ENCODE data around the gene SRF.

Gene SRF

DNA sequence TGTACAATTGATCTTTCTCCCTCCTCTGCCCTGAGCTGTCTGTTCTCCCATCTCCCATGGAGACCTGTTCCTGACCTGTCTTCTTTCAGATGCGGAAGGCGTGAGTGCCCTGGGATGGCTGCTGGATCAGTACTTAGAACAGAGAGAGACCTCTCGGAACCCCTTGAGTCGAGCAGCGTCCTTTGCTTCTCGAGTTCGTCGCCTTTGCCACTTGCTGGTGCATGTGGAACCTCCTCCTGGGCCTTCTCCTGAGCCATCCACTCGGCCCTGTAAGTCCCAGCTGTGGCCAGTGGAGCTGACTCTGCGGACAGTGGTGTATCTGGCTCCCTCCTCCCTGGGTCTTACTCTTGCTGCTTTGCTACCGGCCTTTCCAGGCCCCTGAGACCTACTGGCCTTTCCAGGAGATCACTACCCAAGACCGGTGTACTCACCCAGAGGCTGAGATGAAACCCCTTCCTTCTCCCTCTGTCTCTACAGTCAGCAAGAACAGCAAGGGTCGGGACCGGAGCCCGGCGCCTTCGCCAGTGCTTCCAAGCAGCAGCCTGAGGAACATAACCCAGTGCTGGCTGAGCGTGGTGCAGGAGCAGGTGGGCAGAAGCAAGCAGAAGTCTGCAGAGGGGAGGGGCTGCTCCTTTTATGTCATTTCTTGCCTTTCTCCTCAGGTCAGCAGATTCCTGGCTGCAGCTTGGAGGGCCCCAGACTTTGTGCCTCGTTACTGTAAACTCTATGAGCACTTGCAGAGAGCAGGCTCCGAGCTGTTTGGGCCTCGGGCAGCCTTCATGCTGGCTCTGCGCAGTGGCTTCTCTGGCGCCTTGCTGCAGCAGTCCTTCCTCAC, 33.4 kb downstream of the SRF start:
- intact Hi-C loops (cut with DNase I): no loop called here
- DNase-seq: peak in 1 of 10 donors; percentile 49

DNA sequence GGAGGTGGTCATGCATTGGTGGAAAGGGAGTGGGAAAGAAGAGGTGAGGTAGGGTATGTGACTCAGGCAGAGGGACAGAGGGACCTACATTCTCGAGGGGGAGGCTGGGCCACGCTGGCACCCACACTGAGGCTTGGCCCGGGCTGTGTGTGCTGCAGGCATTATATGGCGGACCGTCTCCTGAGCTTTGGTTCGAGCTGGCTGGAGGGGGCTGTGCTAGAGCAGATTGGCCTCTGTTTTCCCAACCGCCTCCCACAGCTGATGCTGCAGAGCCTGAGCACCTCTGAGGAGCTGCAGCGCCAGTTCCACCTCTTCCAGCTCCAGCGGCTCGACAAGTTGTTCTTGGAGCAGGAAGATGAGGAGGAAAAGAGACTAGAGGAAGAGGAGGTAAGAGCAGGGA, 34.8 kb downstream of the SRF start:
- intact Hi-C loops (cut with DNase I): no loop called here

DNA sequence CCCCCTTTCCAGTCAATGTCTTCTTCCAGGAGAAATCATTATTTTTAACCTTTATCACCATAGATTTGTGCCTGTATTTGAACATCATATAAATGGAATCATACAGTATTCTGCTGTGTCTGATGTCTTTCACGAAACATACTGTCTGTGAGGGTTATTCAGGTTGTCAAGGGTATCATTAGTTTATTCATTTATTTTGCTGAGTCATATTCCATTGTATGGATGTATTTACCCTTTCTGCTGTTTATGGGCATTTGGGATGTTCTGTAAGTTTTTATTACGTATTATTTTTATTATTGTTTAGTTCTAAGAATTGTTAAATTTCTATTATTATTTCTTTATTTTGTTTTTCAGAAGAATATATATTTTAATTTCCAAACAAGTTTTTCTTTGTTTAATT, 36.2 kb downstream of the SRF start:
- intact Hi-C loops (cut with DNase I): no loop called here
- DNase-seq: no peak

More for the DNA sequence above, 34.8 kb downstream of the SRF start:
- peak in 1 of 10 donors; percentile 50 for DNase-seq

DNA sequence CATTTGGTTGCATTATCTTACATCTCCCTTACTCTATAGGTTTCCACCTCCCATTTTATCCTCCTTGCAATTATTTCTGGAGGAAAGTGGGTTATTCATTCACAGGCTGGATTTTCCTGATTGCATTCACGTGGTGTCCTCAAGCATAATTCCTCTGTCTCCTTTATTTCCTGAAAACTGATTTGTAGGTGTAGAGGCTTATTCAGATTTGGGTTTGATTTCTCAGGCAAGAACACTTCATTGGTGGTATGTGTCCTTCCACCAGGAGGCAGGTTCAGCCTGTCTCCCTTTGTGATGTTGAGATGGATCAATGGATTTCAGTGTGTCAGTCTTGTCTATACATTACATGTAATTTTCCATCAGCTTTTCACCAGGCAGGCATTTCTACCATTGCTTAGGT, 40.9 kb downstream of the SRF start:
- intact Hi-C loops (cut with DNase I): no loop called here
- no peak for DNase-seq

DNA sequence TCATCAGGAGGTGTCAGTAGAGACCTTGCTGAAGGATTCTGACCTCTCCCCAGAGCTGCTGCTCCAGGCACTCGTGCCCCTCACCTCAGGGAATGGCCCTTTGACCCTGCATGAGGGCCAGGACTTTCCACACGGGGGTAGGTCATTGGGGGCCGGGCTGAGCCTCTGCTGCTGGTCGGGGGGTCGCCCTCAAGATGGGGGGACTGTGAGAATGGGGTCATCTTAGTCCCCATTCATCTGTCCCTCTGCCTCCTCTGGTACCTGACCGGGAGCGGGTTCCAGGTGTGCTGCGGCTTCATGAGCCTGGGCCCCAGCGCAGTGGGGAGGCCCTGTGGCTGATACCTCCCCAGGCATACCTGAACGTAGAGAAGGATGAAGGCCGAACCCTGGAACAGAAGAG, 42.4 kb downstream of the SRF start:
- peak in 1 of 10 donors; percentile 37 for DNase-seq
- intact Hi-C loops (cut with DNase I): no loop called here

DNA sequence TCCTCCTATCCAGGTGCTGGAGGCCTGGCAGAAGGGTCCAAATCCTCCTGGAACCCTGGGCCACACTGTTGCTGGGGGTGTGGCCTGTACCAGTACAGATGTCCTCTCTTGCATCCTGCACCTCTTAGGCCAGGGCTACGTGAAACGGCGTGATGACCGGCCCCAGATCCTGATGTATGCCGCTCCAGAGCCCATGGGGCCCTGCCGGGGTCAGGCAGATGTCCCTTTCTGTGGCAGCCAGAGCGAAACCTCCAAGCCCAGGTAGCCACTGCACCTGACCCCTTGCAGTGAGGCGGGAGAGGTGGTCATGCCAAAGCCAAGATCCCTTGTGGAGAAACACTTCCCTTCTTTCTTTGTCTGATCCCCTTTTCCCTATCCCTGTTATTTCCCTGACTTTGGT, 44.0 kb downstream of the SRF start:
- intact Hi-C loops (cut with DNase I): no loop called here
- peak in 2 of 10 donors; percentile 43 to 52 for DNase-seq

DNA sequence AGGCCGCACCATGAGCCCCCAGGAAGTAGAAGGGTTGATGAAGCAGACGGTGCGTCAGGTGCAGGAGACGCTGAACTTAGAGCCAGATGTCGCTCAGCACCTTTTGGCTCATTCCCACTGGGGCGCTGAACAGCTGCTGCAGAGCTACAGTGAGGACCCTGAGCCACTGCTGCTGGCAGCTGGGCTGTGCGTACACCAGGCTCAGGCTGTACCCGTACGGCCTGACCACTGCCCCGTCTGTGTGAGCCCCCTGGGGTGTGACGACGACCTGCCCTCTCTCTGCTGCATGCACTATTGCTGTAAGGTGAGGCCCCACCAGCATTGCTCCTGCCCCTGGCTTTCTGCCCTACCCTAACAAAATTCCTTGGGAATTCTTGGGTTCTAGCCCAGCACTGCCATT, 45.1 kb downstream of the SRF start:
- intact Hi-C loops (cut with DNase I): no loop called here
- peak in 2 of 10 donors; percentile 17 to 73 for DNase-seq

DNA sequence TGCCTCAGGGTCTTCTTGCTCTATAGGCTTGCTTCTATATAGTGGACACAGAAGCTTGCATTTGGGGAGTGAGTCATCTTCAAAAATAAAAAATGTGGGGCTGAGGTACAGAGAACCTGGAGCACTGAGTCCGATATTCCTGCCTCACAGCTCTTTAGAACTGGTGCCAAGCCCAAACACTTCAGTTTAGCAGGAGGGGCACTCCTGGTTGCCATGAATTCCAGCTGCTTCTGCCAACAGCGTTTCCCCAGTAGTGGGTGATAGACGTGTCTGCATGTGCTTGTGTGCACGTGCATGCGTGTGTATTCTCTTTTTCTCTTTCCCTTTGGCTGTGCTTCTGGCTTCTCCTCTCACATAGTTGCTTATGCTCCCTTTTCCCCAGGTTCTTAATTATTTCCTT, 46.3 kb downstream of the SRF start:
- no peak for DNase-seq
- intact Hi-C loops (cut with DNase I): no loop called here

DNA sequence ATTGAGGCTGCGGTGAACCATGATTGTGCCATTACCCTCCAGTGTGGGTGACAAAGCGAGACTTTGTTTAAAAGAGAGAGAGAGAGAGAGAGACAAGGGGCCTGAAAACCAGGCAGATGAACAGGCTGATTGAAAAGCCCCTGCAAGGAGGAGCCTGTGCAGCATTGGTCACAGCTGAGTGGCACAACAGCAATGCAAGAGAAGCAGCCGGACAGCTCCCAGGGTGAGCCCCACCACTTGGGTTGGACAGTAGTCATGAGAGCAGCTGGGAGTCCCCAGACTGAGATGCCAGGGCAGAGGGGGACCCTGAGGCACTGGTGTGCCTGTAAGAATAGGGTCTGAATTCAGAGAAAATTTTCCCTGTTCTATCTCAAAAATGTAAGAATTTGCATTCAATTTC, 48.0 kb downstream of the SRF start:
- peak in 2 of 10 donors; percentile 41 to 82 for DNase-seq
- intact Hi-C loops (cut with DNase I): no loop called here

DNA sequence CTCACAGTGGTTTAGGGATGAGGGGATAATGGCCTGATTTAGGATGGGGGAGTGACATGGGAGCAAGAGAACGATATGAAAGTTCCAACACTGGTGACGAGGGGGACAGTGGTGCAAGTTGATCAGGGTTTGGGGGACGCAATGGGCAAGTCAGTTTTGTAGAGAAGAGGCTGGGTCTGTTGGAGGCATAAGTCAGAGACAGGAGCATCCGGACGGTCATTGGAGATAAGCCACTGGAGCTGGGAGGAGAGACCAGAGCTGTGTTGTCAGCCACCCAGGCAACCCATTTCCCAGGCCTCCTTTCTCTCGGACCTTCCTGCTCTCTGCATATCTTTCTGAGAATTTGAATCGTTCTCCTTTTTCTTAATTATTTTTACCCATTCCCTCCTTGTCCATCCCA, 48.7 kb downstream of the SRF start:
- intact Hi-C loops (cut with DNase I): no loop called here
- DNase-seq: peak in 1 of 10 donors; percentile 12

DNA sequence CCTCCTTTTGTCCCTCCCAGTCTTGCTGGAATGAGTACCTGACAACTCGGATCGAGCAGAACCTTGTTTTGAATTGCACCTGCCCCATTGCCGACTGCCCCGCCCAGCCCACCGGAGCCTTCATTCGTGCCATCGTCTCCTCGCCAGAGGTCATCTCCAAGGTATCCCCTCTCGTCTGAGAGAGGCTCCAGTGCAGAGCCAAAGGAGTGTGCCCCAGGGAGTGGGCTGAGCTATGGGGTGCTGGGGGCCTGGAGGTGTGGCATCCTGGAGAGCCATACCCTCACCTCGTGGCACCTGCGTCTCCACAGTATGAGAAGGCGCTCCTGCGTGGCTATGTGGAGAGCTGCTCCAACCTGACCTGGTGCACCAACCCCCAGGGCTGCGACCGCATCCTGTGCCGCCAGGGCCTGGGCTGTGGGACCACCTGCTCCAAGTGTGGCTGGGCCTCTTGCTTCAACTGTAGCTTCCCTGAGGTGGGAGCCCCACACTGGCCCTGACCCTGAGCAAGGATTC, 49.4 kb downstream of the SRF start:
- intact Hi-C loops (cut with DNase I): no loop called here
- peak in 3 of 10 donors; percentile 69 to 84 (median 77) for DNase-seq

DNA sequence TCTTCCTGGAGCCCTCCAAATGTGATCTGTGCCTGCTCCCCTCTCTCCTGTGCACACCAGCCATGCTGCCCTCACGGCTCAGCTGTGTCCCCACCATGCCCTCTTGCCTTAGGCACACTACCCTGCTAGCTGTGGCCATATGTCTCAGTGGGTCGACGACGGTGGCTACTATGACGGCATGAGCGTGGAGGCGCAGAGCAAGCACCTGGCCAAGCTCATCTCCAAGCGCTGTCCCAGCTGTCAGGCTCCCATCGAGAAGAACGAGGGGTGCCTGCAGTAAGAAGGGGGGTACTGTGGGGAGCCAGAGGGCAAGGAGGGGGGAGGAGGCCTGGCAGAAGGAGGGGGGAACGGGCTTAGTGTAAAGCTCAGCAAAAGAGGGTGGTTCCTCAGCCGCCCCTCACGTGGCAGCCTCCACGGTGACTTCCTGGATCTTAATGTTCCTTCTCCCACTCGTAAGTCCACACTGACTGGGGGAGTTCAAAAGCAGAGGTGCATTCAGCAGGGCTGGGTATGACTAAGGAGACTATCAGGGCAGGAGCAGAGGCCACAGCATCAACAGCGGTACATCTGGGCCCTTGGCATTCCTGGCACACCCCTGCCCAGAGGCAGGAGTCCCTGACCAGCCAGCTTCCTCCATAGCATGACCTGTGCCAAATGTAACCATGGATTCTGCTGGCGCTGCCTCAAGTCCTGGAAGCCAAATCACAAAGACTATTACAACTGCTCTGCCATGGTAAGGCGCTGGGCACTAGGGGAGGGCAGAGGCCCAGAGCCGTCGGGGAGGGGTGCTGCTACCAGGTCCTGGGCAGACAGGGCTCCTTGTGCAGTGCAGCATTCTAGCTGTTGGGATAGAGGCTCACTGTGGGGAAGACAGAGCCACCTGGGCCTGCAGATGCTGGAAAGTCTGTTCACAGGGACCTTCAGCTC, 50.2 kb downstream of the SRF start:
- intact Hi-C loops (cut with DNase I): no loop called here
- peak in 2 of 10 donors; percentile 35 to 75 for DNase-seq

DNA sequence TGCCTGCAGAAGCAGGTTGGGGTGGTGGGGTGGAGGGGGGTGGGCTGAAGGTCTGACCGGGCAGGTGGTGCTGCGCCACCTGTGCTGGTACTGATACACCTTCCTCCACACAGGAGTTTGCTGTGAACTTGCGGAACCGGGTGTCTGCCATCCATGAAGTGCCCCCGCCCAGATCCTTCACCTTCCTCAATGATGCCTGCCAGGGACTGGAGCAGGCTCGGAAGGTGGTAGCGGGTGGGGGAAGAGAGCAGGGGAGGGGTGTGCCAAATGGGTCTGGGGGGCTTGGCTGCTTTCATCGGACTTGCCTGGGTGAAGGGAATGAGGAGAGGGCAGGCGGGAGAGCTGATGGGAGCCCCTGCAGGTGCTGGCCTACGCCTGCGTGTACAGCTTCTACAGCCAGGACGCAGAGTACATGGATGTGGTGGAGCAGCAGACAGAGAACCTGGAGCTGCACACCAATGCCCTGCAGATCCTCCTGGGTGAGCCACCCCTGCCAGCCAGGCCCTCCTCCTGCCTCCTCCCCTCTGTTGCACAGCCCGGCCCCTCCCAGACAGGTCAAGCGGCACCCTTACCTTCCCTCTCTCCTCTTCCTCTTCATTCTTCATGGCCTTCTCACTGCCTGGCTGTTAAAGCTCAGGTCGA, 51.5 kb downstream of the SRF start:
- DNase-seq: peak in 1 of 10 donors; percentile 59

DNA sequence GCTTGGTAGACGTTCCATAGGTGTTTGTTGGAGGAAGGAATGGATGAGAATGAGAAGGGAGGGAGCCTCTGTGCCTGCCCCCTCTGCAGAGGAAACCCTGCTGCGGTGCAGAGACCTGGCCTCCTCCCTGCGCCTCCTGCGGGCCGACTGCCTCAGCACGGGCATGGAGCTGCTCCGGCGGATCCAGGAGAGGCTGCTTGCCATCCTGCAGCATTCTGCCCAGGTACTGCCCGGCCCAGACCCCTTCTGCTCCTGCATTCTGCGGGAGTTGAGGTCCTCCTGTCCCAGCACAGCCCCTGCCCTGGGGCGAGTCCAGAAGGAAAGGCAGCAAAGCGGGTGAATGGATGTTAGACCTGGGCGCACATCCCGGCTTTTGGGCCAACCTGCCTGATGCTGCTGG, 52.1 kb downstream of the SRF start:
- intact Hi-C loops (cut with DNase I): no loop called here
- DNase-seq: peak in 1 of 10 donors; percentile 40

More for the DNA sequence above, 51.5 kb downstream of the SRF start:
- intact Hi-C loops (cut with DNase I): no loop called here

DNA sequence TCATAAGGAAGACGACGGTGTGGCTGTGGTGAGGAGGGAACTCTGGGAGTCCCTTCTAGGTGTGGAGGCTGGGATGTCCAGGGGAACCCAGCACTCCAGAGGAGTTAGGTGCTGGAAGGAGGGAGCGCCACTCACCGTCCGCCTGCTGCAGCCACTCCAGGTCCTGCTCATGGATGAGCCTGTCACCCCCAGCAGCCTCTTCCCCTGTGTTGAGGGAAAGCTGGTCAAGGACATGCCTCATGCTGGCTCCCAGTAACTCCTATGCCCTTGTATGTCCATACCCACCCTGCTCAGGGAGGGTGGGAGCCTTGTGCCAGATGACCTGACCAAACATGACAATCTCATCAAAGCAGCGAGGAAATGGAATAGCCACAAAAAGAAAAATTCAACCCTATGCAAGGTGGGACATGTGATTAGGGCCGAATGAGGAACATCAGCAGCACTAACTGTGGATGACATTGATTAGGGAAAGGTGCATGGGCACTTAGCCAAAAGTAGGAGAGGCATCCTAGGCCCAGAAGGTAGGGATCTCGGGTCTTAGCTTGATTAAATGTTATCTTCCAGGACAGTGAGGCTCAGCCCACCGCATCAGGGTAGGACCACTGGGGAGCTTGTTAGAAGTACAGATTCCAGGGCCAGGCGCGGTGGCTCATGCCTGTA, 55.3 kb downstream of the SRF start:
- DNase-seq: peak in 1 of 10 donors; percentile 49

DNA sequence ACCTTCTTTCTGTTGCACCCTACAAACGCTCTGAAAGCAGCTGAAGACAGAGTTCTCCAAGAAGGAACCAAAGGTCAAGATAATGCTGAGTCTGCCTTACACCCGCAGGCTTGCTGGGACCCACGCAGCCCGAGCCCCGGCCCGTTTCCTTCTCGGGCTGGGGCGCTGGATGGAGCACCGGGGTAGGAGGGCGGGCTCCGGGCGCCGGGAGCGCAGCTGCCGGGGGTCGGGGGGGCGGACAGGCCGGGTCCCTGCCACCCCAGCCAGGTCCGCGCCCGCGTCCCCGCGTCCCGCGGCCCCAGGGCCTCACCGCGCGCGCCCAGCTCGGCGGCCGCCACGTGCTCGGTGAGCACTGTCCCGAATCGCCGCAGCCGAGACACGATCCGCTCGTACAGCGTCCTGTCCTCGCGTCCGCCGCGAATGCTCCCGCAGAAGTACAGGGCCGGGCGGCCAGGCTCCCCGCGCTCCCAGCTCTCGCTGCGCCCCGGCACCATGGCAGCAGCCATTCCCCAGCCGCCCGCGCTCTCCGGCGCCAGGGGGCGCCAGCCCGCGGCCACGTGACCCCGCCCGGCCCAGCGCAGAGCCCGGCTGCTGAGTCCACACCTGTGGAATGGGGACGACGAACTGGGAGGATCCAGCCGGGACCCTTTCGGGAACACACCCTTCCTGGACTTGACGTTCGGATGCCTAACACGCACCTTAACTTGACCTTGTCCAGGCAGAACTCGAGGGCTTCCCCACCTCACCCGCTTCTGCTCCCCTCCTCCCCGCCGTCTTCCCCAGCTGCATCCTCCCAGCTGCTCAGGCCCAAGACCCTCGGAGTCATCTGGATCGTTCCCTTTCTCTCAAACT, 58.1 kb downstream of the SRF start, which contains the start of gene DNPH1:
TSS of gene DNPH1 (minus strand) at position 531 of the 852 bp plus-strand sequence. CDS start at position 506, 25 bp downstream.
- intact Hi-C loops (cut with DNase I): no loop called here

More for the DNA sequence above, 55.3 kb downstream of the SRF start:
- intact Hi-C loops (cut with DNase I): no loop called here

DNA sequence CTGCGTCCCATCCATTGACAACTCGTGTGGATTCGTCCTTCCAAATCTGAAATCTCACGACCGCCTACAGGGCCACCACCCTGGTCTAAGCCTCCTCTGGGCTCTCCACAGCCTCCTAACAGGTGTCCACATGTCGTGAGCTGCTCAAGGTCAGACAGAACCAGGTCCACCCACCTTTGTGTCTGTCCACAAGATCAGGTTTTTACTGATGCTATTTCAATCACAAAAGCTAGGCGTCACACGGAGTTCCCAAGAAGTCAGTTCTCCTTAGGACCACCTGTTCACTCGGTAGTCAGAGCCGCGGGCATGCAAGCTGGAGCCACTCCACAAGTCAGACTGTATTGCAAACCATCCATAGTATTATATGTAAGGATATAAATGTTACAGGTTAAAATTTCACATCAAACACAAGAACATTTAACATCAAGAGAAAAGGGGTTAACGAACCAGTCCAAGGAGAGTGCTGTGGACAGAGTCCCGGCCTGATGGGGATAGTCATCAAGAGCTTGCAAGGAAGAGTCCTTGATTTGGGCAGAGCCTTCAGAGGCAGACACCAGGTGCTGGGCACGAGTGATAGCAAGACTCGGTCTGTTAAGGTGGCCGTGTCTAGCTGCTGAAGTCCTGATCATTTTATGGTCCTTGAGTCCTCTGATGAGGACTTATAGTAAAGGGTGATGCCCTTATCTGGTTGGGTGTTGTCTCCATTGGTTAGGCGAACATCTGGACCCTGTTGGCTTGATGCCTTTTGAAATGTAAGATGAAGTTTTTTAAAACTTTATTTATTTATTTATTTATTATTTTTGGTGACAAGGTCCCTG, 58.9 kb downstream of the SRF start:
- intact Hi-C loops (cut with DNase I): no loop called here
- DNase-seq: peak in 1 of 10 donors; percentile 39

More for the DNA sequence above, 58.1 kb downstream of the SRF start, which contains the start of gene DNPH1:
- peak; percentile 69 to 98 (median 80) for DNase-seq

DNA sequence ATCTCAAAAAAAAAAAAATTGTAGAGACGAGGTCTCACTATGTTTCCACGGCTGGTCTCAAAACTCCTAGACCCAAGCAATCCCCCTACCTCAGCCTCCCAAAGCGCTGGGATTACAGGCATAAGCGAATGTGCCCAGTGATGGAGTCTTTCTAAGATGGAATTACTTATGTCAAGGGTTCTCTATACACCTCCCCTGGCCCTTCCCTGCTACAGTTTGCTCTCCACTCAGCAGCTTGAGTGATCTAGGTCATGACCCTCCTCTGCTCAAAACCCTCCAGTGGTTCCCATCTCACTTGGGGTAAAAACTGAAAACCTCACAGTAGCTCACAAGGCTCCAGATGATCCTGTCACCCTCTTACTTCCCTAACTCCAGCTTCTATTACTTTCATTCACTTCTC, 60.0 kb downstream of the SRF start:
- DNase-seq: no peak
- intact Hi-C loops (cut with DNase I): no loop called here

Measured in posterior cingulate gyrus (tissue), 11 donors.